HCT116 (cell line): ENCODE data around the gene FGFR3. TPM values are rescaled to one million over a fixed set of nuclear protein-coding genes. Genes with fewer than 3 reads are reported as not detected.

ENCODE experiments used
- ATAC-seq: fragments of 200-7000 bp; cut with Tn5 transposase; 2 replicates; pipeline ENCODE4 v1.9.1; 2020; ENCODE audit warnings: mild to moderate bottlenecking, moderate library complexity
- BruUV-seq: library from RNA; stranded (reverse); fragments of 400-500 nt; replicated peaks from 2 replicates; lab custom pipeline; 2021; lab: Mats Ljungman, UMichigan
- CTCF ChIA-PET: fragments of 300-600 bp; sonication (Branson Sonifier 250); formaldehyde crosslinking; loops from one replicate; lab custom pipeline; 2021; ENCODE audit warnings: antibody characterized with exemption; lab: Charles Lee
- POLR2A ChIA-PET: fragments of 300-600, 350-600 bp; sonication (Branson Sonifier 250); formaldehyde crosslinking; loops from one replicate; lab custom pipeline; 2021; ENCODE audit warnings: antibody characterized with exemption; lab: Charles Lee
- RAD21 ChIA-PET, 2 experiments: fragments of 300-600 bp; sonication (Branson Sonifier 250); formaldehyde crosslinking; loops; one replicate each; lab custom pipeline; 2023; ENCODE audit warnings: low total read pairs in 2 of 2; ENCODE audit not compliant: uncharacterized antibody in 2 of 2, unreplicated experiment in 2 of 2, low non-redundant PET in 1 of 2; lab: Charles Lee
- DNase-seq: peaks from one replicate; pipeline ENCODE4 v3.0.0-alpha.2; 2010; ENCODE audit warnings: low read depth, low spot score
- H2AFZ ChIP-seq: fragments of 200-600 bp; shearing (Covaris generic), sonication (generic); 2 replicates; pipeline ENCODE4 v1.6.1; 2017; ENCODE audit warnings: low read depth, mixed run types, mixed read lengths, antibody characterized with exemption, low read length; ENCODE audit not compliant: poor library complexity, severe bottlenecking
- H3K27ac ChIP-seq: 2 replicates; pipeline ENCODE4 v1.5.1; 2012; ENCODE audit warnings: low read depth, low read length
- H3K27me3 ChIP-seq: fragments of 200-600 bp; sonication (generic); 2 replicates; pipeline ENCODE4 v1.6.1; 2016; ENCODE audit warnings: mixed run types, low read length, mixed read lengths; ENCODE audit not compliant: insufficient read depth
- H3K36me3 ChIP-seq, 2 experiments: fragments of 200-500 bp in 1 of 2; fragments of 200-600 bp in 1 of 2; sonication (Bioruptor generic) in 1 of 2; sonication (generic) in 1 of 2; 2 replicates each; pipeline versions ENCODE4 v1.5.1 to v1.6.1; 2014 to 2016; ENCODE audit warnings: low read length in 2 of 2, inconsistent platforms in 1 of 2, mixed read lengths in 1 of 2, mixed run types in 1 of 2; ENCODE audit not compliant: insufficient read depth in 2 of 2, control insufficient read depth in 1 of 2
- H3K4me1 ChIP-seq, 2 experiments: fragments of 200-600 bp in 1 of 2; sonication (generic) in 1 of 2; 2 replicates each; pipeline versions ENCODE4 v1.5.1 to v1.6.1; 2012 to 2017; ENCODE audit warnings: low read length in 2 of 2, inconsistent platforms in 1 of 2, mild to moderate bottlenecking in 1 of 2, mixed read lengths in 1 of 2, mixed run types in 1 of 2, moderate library complexity in 1 of 2; ENCODE audit not compliant: insufficient read depth in 2 of 2, control insufficient read depth in 1 of 2
- H3K4me2 ChIP-seq: fragments of 200-600 bp; sonication (generic); 2 replicates; pipeline ENCODE4 v1.6.1; 2017; ENCODE audit warnings: mixed run types, low read length, mixed read lengths
- H3K4me3 ChIP-seq, 2 experiments: fragments of 200-600 bp in 1 of 2; sonication (generic) in 1 of 2; replicated peaks in 1 of 2; 2 replicates each; pipeline ENCODE4 v1.5.1; 2011 to 2016; ENCODE audit warnings: low read length in 2 of 2, control low read depth in 1 of 2, low read depth in 1 of 2, mild to moderate bottlenecking in 1 of 2, mixed read lengths in 1 of 2, mixed run types in 1 of 2
- H3K79me2 ChIP-seq: fragments of 200-600 bp; sonication (generic); 2 replicates; pipeline ENCODE4 v1.6.1; 2017; ENCODE audit warnings: mild to moderate bottlenecking, mixed run types, low read length, moderate library complexity, mixed read lengths; ENCODE audit not compliant: insufficient read depth
- H3K9ac ChIP-seq: fragments of 200-600 bp; sonication (generic); 2 replicates; pipeline ENCODE4 v1.6.1; 2016; ENCODE audit warnings: low read length, mixed read lengths
- H3K9me2 ChIP-seq: fragments of 200-600 bp; sonication (generic), shearing (Covaris generic); 2 replicates; pipeline ENCODE4 v1.6.1; 2017; ENCODE audit warnings: mixed run types, mild to moderate bottlenecking, moderate library complexity; ENCODE audit not compliant: insufficient read depth
- H3K9me3 ChIP-seq, 2 experiments: fragments of 200-500 bp in 1 of 2; fragments of 200-600 bp in 1 of 2; sonication (Bioruptor generic) in 1 of 2; sonication (generic) in 1 of 2; 2 replicates each; pipeline ENCODE4 v1.6.1; 2014 to 2017; ENCODE audit warnings: low read length in 2 of 2, mixed read lengths in 2 of 2, inconsistent platforms in 1 of 2, low read depth in 1 of 2, mild to moderate bottlenecking in 1 of 2, mixed run types in 1 of 2, moderate library complexity in 1 of 2; ENCODE audit not compliant: control insufficient read depth in 1 of 2, insufficient read depth in 1 of 2
- H4K20me1 ChIP-seq: fragments of 200-600 bp; sonication (generic), shearing (Covaris generic); 2 replicates; pipeline ENCODE4 v1.6.1; 2017; ENCODE audit warnings: mixed run types, mild to moderate bottlenecking, moderate library complexity; ENCODE audit not compliant: insufficient read depth
- CBX3 ChIP-seq: IDR thresholded peaks from 2 replicates; pipeline ENCODE4 v1.6.1; 2012; ENCODE audit warnings: low read depth
- EGR1 ChIP-seq: IDR thresholded peaks from 2 replicates; pipeline ENCODE4 v1.6.1; 2012; ENCODE audit warnings: low read depth
- EZH2phosphoT487 ChIP-seq: fragments of 200-600 bp; IDR thresholded peaks from 2 replicates; pipeline ENCODE4 v1.6.1; 2018; ENCODE audit warnings: antibody characterized with exemption, borderline replicate concordance
- FOSL1 ChIP-seq: IDR thresholded peaks from 2 replicates; pipeline ENCODE4 v1.6.1; 2012; ENCODE audit warnings: low read depth
- TCF7L2 ChIP-seq: IDR thresholded peaks from 2 replicates; pipeline ENCODE4 v1.7.0; 2011; ENCODE audit warnings: borderline replicate concordance, inconsistent platforms; ENCODE audit not compliant: insufficient read depth, insufficient read length; ENCODE audit errors: extremely low read depth
- intact Hi-C: fragments of 100-400 bp; cut with micrococcal nuclease; formaldehyde crosslinking; loops from 2 replicates; pipeline ENCODE4 v1.10.0; 2022
- total RNA-seq: library from RNA; stranded (reverse); gene quantifications from one replicate; pipeline ENCODE4 v1.2.1, GENCODE V29; 2021; ENCODE audit not compliant: unreplicated experiment
- TF ChIP-seq, protein P1 (sequence below): IDR thresholded peaks from 2 replicates; pipeline ENCODE4 v1.6.1; 2012; ENCODE audit warnings: low read depth

Gene FGFR3
- total RNA-seq, 1 experiment from 2014 or later: 31.7 TPM

DNA sequence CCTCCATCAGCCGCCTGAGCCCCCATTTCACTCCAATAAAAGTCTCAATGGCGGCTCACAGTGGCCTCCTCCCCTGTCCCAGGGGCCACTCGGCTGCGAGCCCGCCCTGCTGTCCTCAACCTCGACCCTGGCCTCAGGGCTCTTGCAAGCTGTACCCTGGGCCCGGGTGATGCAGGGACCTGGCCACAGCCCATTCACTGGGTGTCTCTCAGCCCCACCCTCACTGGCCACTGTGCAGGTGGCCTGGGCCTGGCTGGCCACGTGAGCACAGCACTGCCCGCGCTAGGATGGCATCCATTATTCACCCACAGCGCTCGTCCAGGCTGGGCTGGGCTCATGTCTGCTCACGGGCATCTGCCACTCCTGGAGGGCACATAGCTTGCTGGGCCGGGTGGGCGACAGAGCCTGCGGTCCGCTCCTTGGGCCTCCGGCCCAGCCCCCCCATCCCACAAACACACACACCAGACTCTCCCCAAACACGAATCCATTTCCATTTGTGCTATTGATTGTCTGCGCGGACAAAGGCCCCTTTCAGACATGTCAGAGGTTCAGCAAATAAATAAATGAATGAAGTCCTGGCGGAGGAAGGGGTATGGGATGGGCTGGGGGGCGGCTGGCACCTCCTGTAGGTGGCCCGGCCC is 16.5 kb upstream of the FGFR3 start:
- Histone ChIP-seq H3K4me1 (peaks cover 11 to 21% of the 10 kb centered on the region in 2 experiments; a peak in 3 of 4 replicates), H3K9me3 (no peaks in the 10 kb centered on the region), H4K20me1 (no peaks in the 10 kb centered on the region), H3K4me2 (no peak overlapping the region)
- no peak for ATAC-seq
- CTCF ChIA-PET: interaction anchor here (2.3 kb wide), 1 partner anchor 9 kb away, joined by 8 read pairs; no protein-coding TSS in a partner anchor
- TF ChIP-seq, protein P1, sequence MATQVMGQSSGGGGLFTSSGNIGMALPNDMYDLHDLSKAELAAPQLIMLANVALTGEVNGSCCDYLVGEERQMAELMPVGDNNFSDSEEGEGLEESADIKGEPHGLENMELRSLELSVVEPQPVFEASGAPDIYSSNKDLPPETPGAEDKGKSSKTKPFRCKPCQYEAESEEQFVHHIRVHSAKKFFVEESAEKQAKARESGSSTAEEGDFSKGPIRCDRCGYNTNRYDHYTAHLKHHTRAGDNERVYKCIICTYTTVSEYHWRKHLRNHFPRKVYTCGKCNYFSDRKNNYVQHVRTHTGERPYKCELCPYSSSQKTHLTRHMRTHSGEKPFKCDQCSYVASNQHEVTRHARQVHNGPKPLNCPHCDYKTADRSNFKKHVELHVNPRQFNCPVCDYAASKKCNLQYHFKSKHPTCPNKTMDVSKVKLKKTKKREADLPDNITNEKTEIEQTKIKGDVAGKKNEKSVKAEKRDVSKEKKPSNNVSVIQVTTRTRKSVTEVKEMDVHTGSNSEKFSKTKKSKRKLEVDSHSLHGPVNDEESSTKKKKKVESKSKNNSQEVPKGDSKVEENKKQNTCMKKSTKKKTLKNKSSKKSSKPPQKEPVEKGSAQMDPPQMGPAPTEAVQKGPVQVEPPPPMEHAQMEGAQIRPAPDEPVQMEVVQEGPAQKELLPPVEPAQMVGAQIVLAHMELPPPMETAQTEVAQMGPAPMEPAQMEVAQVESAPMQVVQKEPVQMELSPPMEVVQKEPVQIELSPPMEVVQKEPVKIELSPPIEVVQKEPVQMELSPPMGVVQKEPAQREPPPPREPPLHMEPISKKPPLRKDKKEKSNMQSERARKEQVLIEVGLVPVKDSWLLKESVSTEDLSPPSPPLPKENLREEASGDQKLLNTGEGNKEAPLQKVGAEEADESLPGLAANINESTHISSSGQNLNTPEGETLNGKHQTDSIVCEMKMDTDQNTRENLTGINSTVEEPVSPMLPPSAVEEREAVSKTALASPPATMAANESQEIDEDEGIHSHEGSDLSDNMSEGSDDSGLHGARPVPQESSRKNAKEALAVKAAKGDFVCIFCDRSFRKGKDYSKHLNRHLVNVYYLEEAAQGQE: no peak
- TF ChIP-seq TCF7L2 (no peak), EGR1 (no peak), CBX3 (no peak), FOSL1 (no peak), EZH2phosphoT487 (no peak)
- TF ChIP-seq, all 23 proteins: peak for 0
- ChIA-PET POLR2A (interaction anchor here (1.1 kb wide), 1 partner anchor 13 kb away, joined by 3 read pairs; no protein-coding TSS in a partner anchor), RAD21 (no interaction called here)
- DNase-seq: no peak
- BruUV-seq: no TSS peak
- H3K79me2 ChIP-seq: no peaks in the 10 kb centered on the region
- H3K36me3 ChIP-seq: no peaks in the 10 kb centered on the region
- H3K9me2 ChIP-seq: no peaks in the 10 kb centered on the region
- H3K27ac ChIP-seq: no peak overlapping the region
- H2AFZ ChIP-seq: no peak overlapping the region
- H3K27me3 ChIP-seq: no peaks in the 10 kb centered on the region
- intact Hi-C loops: no loop called here
- H3K9ac ChIP-seq: no peak overlapping the region
- no peak overlapping the region for H3K4me3 ChIP-seq
